Measurements from ENCODE around the gene TMA7.

Gene TMA7

DNA sequence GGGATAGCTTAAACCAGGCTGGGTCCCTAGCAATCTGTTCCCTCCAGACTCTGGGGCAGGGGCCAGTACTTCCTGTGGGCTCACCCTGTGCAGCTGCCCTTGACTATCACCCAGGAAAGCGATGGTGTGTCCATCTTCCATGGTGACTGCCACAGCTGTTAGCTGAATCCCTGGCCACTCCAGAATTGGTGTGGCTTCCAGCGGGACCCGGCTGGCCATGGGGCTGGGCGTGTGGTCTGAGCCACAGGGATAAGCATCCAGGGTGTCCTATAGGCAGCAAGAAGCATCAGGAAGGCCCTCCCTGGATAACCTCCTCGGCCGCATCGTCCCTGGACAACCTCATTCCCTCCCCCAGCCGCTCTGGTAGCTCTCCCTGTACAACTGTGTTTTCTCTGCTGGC lies 17.4 kb upstream of the TMA7 start:
- no peak for DNase-seq (ENCODE audit: low read depth in 2 of 2, low spot score in 1 of 2)

- no peak for DNase-seq (ENCODE audit: low read depth in 2 of 2, low spot score in 1 of 2)
Observed at GRCh38 chr3:48423241-48423882, 16.7 kb upstream of the TMA7 start.

DNA sequence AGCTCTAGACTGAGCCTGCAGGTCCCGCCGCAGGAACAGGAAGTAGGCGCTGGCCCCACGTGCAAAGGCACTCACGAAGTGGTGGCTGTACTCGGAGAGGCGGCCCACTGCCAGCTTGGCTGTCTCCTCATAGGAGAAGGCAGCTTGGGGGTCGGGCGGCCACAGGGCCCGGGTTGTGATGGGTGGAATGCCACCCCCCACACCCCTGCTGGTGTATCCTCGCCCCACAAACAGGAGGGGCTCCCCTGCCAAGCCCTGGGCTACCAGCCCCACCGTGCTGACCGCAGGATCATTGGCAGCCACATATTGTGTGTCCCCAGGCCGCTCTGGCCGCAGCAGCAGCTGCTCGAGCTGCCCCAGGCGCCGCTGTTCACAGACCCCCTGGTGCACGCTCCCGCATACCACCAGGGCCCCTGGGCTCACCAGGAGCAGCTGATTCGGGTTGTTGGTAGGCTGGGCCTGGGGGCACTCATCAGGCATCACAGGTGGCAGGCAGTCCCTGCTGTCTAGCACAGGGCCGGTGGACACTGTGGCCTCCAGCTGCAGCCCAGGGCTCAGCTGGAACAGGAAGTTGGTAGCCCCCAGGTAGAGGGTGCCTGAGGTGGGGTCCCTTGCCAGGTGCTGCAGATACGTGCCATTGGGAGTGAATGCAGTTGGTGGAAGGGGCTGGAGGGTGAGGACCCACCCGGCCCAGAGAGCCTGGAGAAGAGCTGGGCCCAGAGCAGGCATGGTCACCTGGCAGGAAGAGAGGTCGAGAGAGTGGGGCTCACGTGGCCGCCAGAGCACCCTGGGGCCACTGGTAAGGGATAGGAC lies 16.0 kb upstream of the TMA7 start:
- DNase-seq (ENCODE audit: low read depth in 2 of 2, low spot score in 1 of 2): no peak

GRCh38 chr3:48425281-48425812 lies 14.7 kb upstream of the TMA7 start:
- no peak for DNase-seq (ENCODE audit: low read depth in 2 of 2, low spot score in 1 of 2)

GRCh38 chr3:48426401-48426909 lies 13.6 kb upstream of the TMA7 start:
- DNase-seq (ENCODE audit: low read depth in 2 of 2, low spot score in 1 of 2): no peak

- no peak for DNase-seq (ENCODE audit: low read depth in 2 of 2, low spot score in 1 of 2)
Observed at GRCh38 chr3:48426944-48427629, 13.0 kb upstream of the TMA7 start.

GRCh38 chr3:48427630-48427962 lies 12.5 kb upstream of the TMA7 start:
- no peak for DNase-seq (ENCODE audit: low read depth in 2 of 2, low spot score in 1 of 2)

- no peak for DNase-seq (ENCODE audit: low read depth in 2 of 2, low spot score in 1 of 2)
Observed at GRCh38 chr3:48428088-48428571, 11.9 kb upstream of the TMA7 start.

GRCh38 chr3:48428572-48429316 lies 11.3 kb upstream of the TMA7 start:
- no peak for DNase-seq (ENCODE audit: low read depth in 2 of 2, low spot score in 1 of 2)

GRCh38 chr3:48429317-48429959 lies 10.6 kb upstream of the TMA7 start:
- DNase-seq (ENCODE audit: low read depth in 2 of 2, low spot score in 1 of 2): peak in 1 of 2 donors; percentile 34

DNA sequence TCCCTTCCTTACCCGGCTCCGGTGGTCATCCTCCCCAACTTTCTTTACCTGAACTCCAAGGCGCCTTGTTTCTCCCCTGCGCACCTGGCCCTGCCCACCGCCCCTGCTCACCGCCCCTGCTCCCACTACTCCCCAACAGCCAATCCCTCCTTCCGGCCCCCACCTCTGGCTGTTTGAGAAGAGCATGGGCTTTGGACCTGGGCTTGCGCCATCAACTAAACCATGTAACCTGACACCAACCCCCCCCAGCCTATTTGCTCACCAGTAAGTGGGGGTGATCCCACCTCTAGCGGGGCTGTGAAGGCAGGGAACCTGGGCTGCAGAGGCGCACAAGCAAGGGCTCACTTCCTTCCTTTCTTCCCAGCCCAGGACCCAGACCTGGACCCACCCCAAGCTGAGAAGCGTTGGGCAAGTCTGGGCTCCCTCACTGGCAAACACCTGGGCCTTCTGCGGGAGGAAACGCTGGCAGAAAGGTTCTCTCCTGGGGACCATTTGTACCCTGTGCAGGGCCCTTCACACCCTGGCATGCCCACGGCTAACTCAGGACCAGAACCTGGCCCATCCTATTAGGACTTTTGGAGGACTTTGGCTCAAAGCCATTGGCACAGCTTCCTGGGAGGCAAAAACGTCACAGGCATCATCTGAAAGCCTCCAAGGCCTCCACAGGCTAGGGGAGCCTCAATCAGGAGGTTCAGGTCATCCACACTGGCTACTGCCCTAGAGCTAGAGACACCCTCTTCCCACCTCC lies 9.9 kb upstream of the TMA7 start, which contains the start of gene PLXNB1:
Gene PLXNB1 (minus strand): TSS at position 127 of the 748 bp plus-strand sequence. CDS start 5,475 bp downstream, outside the sequence.
- DNase-seq (ENCODE audit: low read depth in 2 of 2, low spot score in 1 of 2): no peak

DNA sequence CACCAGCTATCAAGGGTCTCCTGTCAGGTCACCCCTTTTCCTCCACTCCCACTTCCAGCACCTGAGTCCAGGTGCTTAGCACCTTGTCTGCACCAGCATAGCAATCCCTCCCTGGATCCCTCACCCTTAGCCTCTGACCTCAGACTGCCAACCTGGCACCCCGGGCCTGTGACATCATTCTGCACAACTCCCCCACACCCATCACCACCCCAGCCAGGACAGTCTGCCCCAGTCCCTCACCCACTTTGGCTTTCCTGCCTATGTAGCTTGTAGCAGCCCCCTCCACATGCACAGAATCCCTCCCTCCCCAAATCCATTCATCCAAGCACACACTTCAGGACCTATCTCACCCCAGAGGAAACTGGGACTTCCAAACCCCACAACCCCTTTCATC lies 9.4 kb upstream of the TMA7 start:
- no peak for DNase-seq (ENCODE audit: low read depth in 2 of 2, low spot score in 1 of 2)

DNA sequence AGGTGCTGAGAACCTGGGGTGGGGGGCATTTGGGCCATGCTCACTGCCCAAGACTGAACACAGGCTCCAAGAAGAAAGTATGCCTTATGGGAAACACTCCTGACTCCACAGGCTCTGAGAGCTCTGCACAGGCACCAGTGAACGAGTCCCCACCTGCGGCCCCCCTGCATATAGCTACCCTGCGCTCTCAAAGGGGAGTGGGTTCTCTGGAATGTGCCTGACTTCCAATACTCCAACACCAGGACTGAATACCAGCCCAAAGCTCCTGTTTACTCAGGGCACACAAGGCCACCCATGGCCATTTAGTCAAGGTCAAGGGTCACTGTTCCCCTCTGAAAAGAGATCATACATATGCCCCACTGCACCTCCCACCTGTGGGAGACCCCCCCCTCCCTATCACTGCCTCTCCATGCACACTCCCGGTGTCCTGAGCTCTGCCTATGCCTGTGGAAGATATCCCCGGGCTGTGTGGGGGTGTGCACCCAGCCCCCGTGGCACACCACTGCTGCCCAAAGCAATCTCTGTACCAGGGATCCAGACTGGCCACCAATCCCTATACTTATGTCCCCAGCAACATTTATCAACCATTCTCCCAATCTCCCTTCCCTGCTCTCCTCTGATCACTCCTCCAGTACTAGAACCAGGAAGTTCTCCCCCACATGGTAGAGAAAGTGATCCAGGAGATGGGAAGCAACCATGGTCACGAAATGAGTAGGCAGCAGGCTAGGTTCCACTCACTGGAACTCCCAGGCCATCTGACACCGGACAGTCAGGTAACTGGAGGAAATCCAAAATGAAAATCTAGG lies 8.6 kb upstream of the TMA7 start:
- DNase-seq (ENCODE audit: low read depth in 2 of 2, low spot score in 1 of 2): no peak

DNA sequence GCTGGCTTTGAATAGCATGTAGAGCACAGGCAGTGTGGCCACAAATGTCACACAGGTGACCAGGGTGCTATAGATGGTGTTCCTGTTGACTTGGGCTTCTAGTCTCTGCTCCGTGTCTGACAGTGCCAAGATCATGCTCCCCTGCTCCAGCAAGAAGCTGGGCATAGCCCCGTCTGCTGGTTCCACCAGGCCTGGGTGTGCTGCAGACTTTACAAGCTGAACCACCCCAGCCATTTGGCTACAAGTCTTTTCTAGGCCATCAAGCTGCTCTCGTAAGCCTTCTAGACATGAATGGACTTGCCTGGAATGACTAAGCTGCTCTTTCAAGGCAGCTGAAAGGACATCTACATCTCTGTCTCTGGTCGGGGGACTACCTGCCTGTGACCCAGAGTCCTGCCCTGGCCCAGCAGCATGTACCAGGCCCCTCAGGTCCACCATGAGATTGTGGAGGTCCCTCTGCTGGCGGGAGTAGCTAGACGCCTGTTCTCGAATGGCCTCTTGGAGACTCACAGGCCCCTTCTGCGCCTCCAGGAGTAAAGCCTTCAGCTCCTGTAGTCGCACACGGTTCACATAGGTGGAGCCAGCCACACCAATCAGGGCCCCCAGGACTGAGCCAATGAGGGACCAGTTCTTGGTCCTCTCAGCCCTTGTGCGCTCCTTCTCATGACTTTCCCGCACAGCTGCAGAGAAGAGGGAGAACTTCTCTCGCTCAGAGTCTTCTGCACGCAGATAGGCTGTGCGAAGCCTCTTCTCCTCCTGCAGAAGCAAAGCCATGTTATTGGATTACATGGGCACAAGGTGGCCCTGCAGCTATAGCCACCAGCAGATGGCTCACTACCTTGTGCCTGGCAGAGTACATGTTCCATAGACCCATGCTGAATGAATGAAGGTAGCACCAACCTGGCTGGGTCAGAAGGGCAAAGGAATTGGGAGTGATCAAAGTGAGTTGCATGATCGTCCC lies 7.4 kb upstream of the TMA7 start:
- no peak for DNase-seq (ENCODE audit: low read depth in 2 of 2, low spot score in 1 of 2)

GRCh38 chr3:48433472-48434118 lies 6.5 kb upstream of the TMA7 start:
- no peak for DNase-seq (ENCODE audit: low read depth in 2 of 2, low spot score in 1 of 2)

- DNase-seq (ENCODE audit: low read depth in 2 of 2, low spot score in 1 of 2): no peak
Observed at GRCh38 chr3:48434591-48435222, 5.3 kb upstream of the TMA7 start.

- no peak for DNase-seq (ENCODE audit: low read depth in 2 of 2, low spot score in 1 of 2)
Observed at GRCh38 chr3:48435223-48435595, 4.8 kb upstream of the TMA7 start.
